ENCODE results near the gene BCL2. TPM values are rescaled to one million over a fixed set of nuclear protein-coding genes. Genes with fewer than 3 reads are reported as not detected.

Gene BCL2
- total RNA-seq, 1 donor from 2014 or later, result 145 TPM

DNA sequence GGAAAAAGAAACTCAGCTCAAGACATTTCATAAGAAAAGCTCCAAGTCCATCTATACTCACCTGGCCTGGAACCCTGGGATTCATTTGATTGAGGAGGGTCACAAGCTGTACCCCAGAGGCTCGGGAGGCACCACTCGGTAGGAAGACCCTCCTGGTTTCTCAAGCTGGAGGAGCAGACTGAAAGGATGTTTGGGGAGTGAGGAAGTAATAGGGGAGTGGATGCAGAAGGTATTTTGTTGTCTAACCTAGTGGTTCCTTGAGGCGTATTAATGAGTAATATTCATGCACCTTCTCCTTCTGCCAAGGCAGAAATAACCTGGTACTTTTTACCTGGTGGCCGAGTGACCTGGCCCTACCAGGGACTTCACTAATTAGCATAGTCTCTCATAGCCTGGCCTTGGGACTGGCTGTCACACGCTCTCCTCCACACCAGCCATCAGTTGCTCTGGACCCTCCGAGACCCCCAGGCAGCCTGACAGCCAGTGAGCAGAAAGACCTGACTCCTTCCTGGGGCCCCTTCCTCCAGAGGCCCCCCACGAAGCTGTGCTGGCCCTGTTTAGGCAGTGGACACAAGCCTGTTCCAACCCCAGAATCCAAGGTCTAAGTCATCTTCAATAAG, 161.4 kb downstream of the BCL2 start:
- TF ChIP-seq, protein P1, sequence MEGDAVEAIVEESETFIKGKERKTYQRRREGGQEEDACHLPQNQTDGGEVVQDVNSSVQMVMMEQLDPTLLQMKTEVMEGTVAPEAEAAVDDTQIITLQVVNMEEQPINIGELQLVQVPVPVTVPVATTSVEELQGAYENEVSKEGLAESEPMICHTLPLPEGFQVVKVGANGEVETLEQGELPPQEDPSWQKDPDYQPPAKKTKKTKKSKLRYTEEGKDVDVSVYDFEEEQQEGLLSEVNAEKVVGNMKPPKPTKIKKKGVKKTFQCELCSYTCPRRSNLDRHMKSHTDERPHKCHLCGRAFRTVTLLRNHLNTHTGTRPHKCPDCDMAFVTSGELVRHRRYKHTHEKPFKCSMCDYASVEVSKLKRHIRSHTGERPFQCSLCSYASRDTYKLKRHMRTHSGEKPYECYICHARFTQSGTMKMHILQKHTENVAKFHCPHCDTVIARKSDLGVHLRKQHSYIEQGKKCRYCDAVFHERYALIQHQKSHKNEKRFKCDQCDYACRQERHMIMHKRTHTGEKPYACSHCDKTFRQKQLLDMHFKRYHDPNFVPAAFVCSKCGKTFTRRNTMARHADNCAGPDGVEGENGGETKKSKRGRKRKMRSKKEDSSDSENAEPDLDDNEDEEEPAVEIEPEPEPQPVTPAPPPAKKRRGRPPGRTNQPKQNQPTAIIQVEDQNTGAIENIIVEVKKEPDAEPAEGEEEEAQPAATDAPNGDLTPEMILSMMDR (IDR thresholded peaks at IDR 0.05), result no peak
- intact Hi-C loops (cut with micrococcal nuclease), result loop anchor here (2.0 to 5.0 kb wide), 4 partner anchors 36 to 636 kb away; partner anchors contain the start of gene ZCCHC2
- peak overlapping the region; percentile 84 for H3K4me3 Mint-ChIP-seq
- no peak for DNase-seq
- CTCF ChIA-PET, result interaction anchor here (0.6 to 3.8 kb wide), 10 partner anchors 14 to 160 kb away, joined by 3 to 32 read pairs (median 5); no protein-coding TSS in a partner anchor
- H3K4me1 Mint-ChIP-seq, result peaks cover 100% of the 10 kb centered on the region
- ATAC-seq (ENCODE audit: low read depth), result no peak
- POLR2A ChIA-PET, result interaction anchor here (0.5 to 11.7 kb wide), 15 partner anchors 15 to 162 kb away, joined by 3 to 180 read pairs (median 9); partner anchors contain the start of gene BCL2
- peaks cover 43% of the 10 kb centered on the region for H3K36me3 Mint-ChIP-seq (ENCODE audit: low read depth)
- peak overlapping the region; percentile 99 for H3K27ac Mint-ChIP-seq
- no peaks in the 10 kb centered on the region for H3K27me3 Mint-ChIP-seq
- H3K9me3 Mint-ChIP-seq, result no peaks in the 10 kb centered on the region

DNA sequence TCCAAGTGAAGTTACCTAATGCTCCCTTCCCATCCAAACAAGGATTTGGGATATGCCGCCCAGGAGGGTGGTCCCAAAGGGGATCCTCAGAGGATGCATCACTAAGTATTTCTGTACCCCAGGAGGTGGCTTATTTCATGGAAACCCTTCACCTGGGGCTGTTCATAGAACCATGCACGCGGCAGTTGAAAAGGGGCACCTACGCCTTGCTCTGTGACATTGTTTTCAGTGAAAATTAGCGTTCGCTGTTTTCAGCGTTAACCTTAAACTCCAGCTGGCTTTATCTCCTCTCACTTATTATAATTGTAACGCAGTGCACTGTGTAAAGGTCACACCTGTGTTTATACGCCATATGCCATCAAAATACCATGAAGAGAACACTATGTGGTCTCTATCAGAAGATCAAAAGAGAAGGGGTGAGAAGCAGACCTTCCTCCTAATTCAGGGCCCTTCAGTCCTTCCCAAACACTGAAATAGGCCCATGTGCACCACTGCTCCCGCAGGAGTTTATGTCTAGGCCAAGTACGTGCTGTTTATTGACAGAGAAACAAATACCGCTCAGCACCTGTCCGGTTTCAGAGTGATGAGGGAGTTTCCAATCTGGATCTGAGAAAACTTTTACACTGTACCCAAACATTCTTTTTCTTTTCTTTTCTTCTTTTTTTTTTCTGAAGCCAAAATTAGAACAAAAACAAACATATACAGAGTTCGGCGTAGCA, 162.1 kb downstream of the BCL2 start:
- Mint-ChIP-seq H3K27me3 (no peaks in the 10 kb centered on the region), H3K4me3 (peak overlapping the region; percentile 84), H3K4me1 (peaks cover 100% of the 10 kb centered on the region), H3K27ac (peak overlapping the region; percentile 99), H3K9me3 (no peaks in the 10 kb centered on the region), H3K36me3 (ENCODE audit: low read depth) (peaks cover 48% of the 10 kb centered on the region)
- ATAC-seq (ENCODE audit: low read depth) (no peak), DNase-seq (no peak)
- intact Hi-C loops (cut with micrococcal nuclease), result loop anchor here (2.0 to 5.0 kb wide), 4 partner anchors 35 to 635 kb away; partner anchors contain the start of gene ZCCHC2
- TF ChIP-seq, protein P1 (IDR thresholded peaks at IDR 0.05), result no peak
- CTCF ChIA-PET, result interaction anchor here (0.8 to 3.8 kb wide), 8 partner anchors 13 to 161 kb away, joined by 3 to 32 read pairs (median 5); no protein-coding TSS in a partner anchor
- POLR2A ChIA-PET, result interaction anchor here (1.2 to 11.7 kb wide), 10 partner anchors 14 to 162 kb away, joined by 3 to 180 read pairs (median 9); partner anchors contain the start of gene BCL2

DNA sequence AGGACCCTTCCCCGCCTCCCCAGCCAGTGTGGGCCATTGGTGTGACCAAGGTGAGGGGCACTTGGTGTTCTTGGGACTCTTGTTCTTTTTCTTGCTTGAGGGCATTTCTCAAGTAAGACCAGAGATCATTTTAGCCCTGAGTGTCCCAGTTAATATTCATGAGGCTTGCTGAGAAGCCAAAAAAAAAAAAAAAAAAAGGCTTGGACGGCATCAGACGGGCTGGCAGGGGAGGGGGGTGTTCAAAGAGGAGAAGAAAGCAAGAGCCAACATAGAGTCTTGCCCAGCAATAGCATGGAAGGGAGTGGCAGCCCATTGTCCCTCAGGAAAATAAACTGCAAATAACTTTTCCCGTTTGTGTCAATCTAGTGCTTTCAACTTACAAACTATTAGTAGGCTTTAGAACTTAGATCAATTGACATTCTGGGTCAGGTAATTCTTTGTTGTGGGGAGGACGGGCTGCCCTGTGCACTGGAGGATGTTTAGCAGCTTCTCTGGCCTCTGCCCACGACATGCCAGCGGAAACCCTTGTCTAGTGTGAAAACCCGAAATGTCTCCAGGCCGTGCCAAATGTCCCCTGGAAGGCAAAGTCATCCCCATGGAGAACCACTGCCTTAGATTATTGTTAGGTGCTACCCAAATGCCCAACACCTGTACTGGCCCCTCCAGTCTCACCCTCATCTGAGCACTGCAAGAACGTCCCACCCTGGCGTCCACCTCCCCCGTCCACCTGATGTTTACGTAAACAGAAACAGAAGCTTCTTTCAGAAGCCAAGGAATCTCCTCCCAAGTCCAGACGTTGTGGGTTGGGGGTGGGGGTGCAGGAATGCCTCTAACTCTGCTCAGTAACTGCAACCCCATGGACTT, 163.4 kb downstream of the BCL2 start:
- Mint-ChIP-seq H3K27me3 (no peaks in the 10 kb centered on the region), H3K4me1 (peaks cover 99% of the 10 kb centered on the region), H3K4me3 (peak overlapping the region; percentile 84), H3K27ac (peak overlapping the region; percentile 99), H3K9me3 (no peaks in the 10 kb centered on the region), H3K36me3 (ENCODE audit: low read depth) (peaks cover 51% of the 10 kb centered on the region)
- TF ChIP-seq, protein P1 (IDR thresholded peaks at IDR 0.05), result no peak
- POLR2A ChIA-PET, result interaction anchor here (1.3 to 11.7 kb wide), 6 partner anchors 13 to 164 kb away, joined by 3 to 180 read pairs (median 37); partner anchors contain the start of gene BCL2
- intact Hi-C loops (cut with micrococcal nuclease), result loop anchor here (1.0 to 5.0 kb wide), 7 partner anchors 18 to 634 kb away; partner anchors contain the start of gene ZCCHC2
- CTCF ChIA-PET, result interaction anchor here (0.7 to 6.7 kb wide), 9 partner anchors 12 to 170 kb away, joined by 3 to 48 read pairs (median 9); partner anchors contain the start of gene BCL2
- ATAC-seq (ENCODE audit: low read depth) (no peak), DNase-seq (no peak)

DNA sequence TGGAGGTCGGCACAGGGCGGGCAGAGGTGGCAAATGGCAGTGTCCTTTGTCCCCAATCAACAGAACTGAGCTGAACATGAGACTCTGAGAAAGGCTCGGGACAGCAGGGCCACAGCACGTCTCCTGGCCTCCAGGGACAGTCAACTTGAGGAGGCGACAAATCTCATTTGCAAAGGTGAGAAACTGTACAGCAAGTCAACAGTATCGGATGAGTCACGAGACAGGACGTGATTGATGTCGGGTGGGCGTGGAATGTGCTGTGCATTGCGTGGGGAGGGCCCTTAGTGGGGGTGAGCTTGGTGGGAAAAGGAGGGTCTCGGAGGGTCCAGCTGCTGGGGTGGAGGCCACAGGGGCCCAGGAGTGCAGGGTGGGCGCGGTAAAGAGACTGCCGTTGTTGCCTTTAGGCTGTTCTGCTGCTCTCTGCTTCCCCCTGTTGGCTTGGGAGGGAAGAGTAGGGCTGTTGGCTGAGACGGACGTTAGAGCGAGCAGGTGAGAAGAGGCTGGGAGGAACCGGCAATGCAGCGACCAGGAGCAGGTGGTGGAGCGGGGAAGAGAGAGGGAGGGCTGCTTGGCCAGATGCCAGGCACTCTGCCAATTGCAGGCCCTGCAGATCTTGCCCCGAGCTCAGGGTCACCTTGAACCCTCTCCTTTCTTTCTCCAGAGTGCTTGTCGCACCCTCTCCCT, 164.3 kb downstream of the BCL2 start:
- Mint-ChIP-seq H3K9me3 (no peaks in the 10 kb centered on the region), H3K27ac (peak overlapping the region; percentile 99), H3K4me3 (peak overlapping the region; percentile 84), H3K27me3 (no peaks in the 10 kb centered on the region), H3K4me1 (peaks cover 99% of the 10 kb centered on the region), H3K36me3 (ENCODE audit: low read depth) (peaks cover 52% of the 10 kb centered on the region)
- CTCF ChIA-PET, result interaction anchor here (0.8 to 6.7 kb wide), 11 partner anchors 11 to 171 kb away, joined by 3 to 48 read pairs (median 7); partner anchors contain the start of gene BCL2
- POLR2A ChIA-PET, result interaction anchor here (0.6 to 11.7 kb wide), 7 partner anchors 12 to 165 kb away, joined by 3 to 180 read pairs (median 6); partner anchors contain the start of gene BCL2
- DNase-seq, result peak; percentile 73
- intact Hi-C loops (cut with micrococcal nuclease), result loop anchor here (1.0 to 5.0 kb wide), 7 partner anchors 17 to 633 kb away; partner anchors contain the start of gene ZCCHC2
- peak; percentile 63 for ATAC-seq (ENCODE audit: low read depth)
- TF ChIP-seq, protein P1 (IDR thresholded peaks at IDR 0.05), result peak; percentile 76
